KOPT-K1 (cell line): ENCODE results near the gene ZKSCAN1.

Experiments
- H3K27ac ChIP-seq: fragments of 200-600 bp; sonication (generic); 2 replicates; pipeline ENCODE4 v1.5.1; 2016; ENCODE audit warnings: antibody characterized with exemption, mild to moderate bottlenecking, low read depth, low read length; ENCODE audit not compliant: poor library complexity, severe bottlenecking
- H3K36me3 ChIP-seq: fragments of 200-600 bp; sonication (generic); 2 replicates; pipeline ENCODE4 v1.5.1; 2017; ENCODE audit warnings: antibody characterized with exemption, mild to moderate bottlenecking, low read length, moderate library complexity; ENCODE audit not compliant: insufficient read depth
- H3K9me3 ChIP-seq: fragments of 200-600 bp; sonication (generic); 2 replicates; pipeline ENCODE4 v1.5.1; 2017; ENCODE audit warnings: antibody characterized with exemption, low read length, mild to moderate bottlenecking; ENCODE audit not compliant: insufficient read depth, poor library complexity, severe bottlenecking

ZKSCAN1 gene

GRCh38 chr7:100048680-100049079 lies 33.3 kb downstream of the ZKSCAN1 start:
- Histone ChIP-seq H3K9me3 (no peaks in the 10 kb centered on the region), H3K27ac (no peak overlapping the region), H3K36me3 (no peaks in the 10 kb centered on the region)

- H3K27ac ChIP-seq: peak within 1 kb of the TSS; percentile 64
- H3K9me3 ChIP-seq: no peaks in the 10 kb centered on the region
These were observed 34.3 kb downstream of the ZKSCAN1 start, which contains the start of gene ZSCAN21 for GRCh38 chr7:100049441-100050291. Gene ZSCAN21 (plus strand): TSS chr7:100049774. CDS start chr7:100057007, 7,233 bp downstream.

GRCh38 chr7:100051611-100052010 lies 36.2 kb downstream of the ZKSCAN1 start:
- H3K36me3 ChIP-seq: no peaks in the 10 kb centered on the region; the same call in 1 of the 2 replicates
- no peak overlapping the region for H3K27ac ChIP-seq

More at GRCh38 chr7:100049441-100050291, 34.3 kb downstream of the ZKSCAN1 start, which contains the start of gene ZSCAN21:
- H3K36me3 ChIP-seq: no peaks in the 10 kb centered on the region

GRCh38 chr7:100053215-100053614 lies 37.8 kb downstream of the ZKSCAN1 start:
- H3K27ac ChIP-seq: no peak overlapping the region
- no peaks in the 10 kb centered on the region for H3K9me3 ChIP-seq
- peaks cover 15% of the 10 kb centered on the region for H3K36me3 ChIP-seq

More at GRCh38 chr7:100051611-100052010, 36.2 kb downstream of the ZKSCAN1 start:
- no peaks in the 10 kb centered on the region for H3K9me3 ChIP-seq

- H3K27ac ChIP-seq: no peak overlapping the region
- H3K36me3 ChIP-seq: peaks cover 45% of the 10 kb centered on the region
- H3K9me3 ChIP-seq: no peaks in the 10 kb centered on the region
These were observed 41.6 kb downstream of the ZKSCAN1 start for GRCh38 chr7:100057006-100057405.

- no peak overlapping the region for H3K27ac ChIP-seq
- H3K9me3 ChIP-seq: no peaks in the 10 kb centered on the region
- H3K36me3 ChIP-seq: peaks cover 65% of the 10 kb centered on the region
These were observed 43.9 kb downstream of the ZKSCAN1 start for GRCh38 chr7:100059251-100059739.

- Histone ChIP-seq H3K36me3 (peaks cover 83% of the 10 kb centered on the region), H3K27ac (no peak overlapping the region), H3K9me3 (no peaks in the 10 kb centered on the region)
These were observed 46.3 kb downstream of the ZKSCAN1 start for GRCh38 chr7:100061518-100062193.

GRCh38 chr7:100063376-100063775 lies 48.0 kb downstream of the ZKSCAN1 start:
- Histone ChIP-seq H3K27ac (no peak overlapping the region), H3K36me3 (peaks cover 82% of the 10 kb centered on the region), H3K9me3 (no peaks in the 10 kb centered on the region)

GRCh38 chr7:100064162-100064561 lies 48.8 kb downstream of the ZKSCAN1 start:
- H3K36me3 ChIP-seq: peaks cover 81% of the 10 kb centered on the region
- H3K9me3 ChIP-seq: no peaks in the 10 kb centered on the region
- H3K27ac ChIP-seq: no peak overlapping the region

GRCh38 chr7:100065452-100066186 lies 50.2 kb downstream of the ZKSCAN1 start:
- no peak overlapping the region for H3K27ac ChIP-seq

GRCh38 chr7:100066953-100067352 lies 51.6 kb downstream of the ZKSCAN1 start:
- no peak overlapping the region for H3K27ac ChIP-seq
- H3K36me3 ChIP-seq: peaks cover 89% of the 10 kb centered on the region
- peaks cover 21% of the 10 kb centered on the region for H3K9me3 ChIP-seq

More at GRCh38 chr7:100065452-100066186, 50.2 kb downstream of the ZKSCAN1 start:
- Histone ChIP-seq H3K9me3 (peaks cover 8% of the 10 kb centered on the region), H3K36me3 (peaks cover 86% of the 10 kb centered on the region)

- Histone ChIP-seq H3K36me3 (peaks cover 93% of the 10 kb centered on the region), H3K9me3 (peaks cover 51% of the 10 kb centered on the region)
These were observed 54.6 kb downstream of the ZKSCAN1 start for GRCh38 chr7:100069991-100070390.

GRCh38 chr7:100071018-100071723 lies 55.8 kb downstream of the ZKSCAN1 start:
- Histone ChIP-seq H3K36me3 (peaks cover 93% of the 10 kb centered on the region), H3K9me3 (peaks cover 59% of the 10 kb centered on the region), H3K27ac (no peak overlapping the region)

More at GRCh38 chr7:100069991-100070390, 54.6 kb downstream of the ZKSCAN1 start:
- no peak overlapping the region for H3K27ac ChIP-seq

GRCh38 chr7:100072462-100072861 lies 57.1 kb downstream of the ZKSCAN1 start:
- H3K27ac ChIP-seq: no peak overlapping the region
- peaks cover 59% of the 10 kb centered on the region for H3K9me3 ChIP-seq
- H3K36me3 ChIP-seq: peaks cover 99% of the 10 kb centered on the region
